ENCODE results near the gene TAS1R1. TPM values are rescaled to one million over a fixed set of nuclear protein-coding genes. Genes with fewer than 3 reads are reported as not detected.

TAS1R1 gene
- total RNA-seq, 1 experiment from 2014 or later: not detected

GRCh38 chr1:6592441-6592840 is 37.3 kb downstream of the TAS1R1 start:
- ATAC-seq (no peak), DNase-seq (ENCODE audit: low read depth, low spot score) (no peak)
- no peak for TF ChIP-seq TCF7L2 (IDR thresholded peaks at IDR 0.05; ENCODE audit: low read depth, low read length)
- Histone ChIP-seq H3K27me3 (ENCODE audit: control insufficient read depth, insufficient read depth, low read length) (no peaks in the 10 kb centered on the region), H3K9me3 (ENCODE audit: control insufficient read depth, insufficient read depth, low read depth, low read length) (no peaks in the 10 kb centered on the region), H3K4me3 (ENCODE audit: low read depth in 2 of 2, low read length in 2 of 2) (no peak overlapping the region), H3K36me3 (ENCODE audit: control insufficient read depth, insufficient read depth, low read length) (peaks cover 2% of the 10 kb centered on the region; the same call in 1 of the 2 replicates), H3K4me1 (ENCODE audit: control insufficient read depth, insufficient read depth, low read length) (peaks cover 4% of the 10 kb centered on the region), H3K27ac (ENCODE audit: low read length) (no peak overlapping the region)
- intact Hi-C loops (cut with micrococcal nuclease; ENCODE audit: unreplicated experiment): no loop called here
- CTCF ChIA-PET: no interaction called here
- POLR2A ChIA-PET: interaction anchor here (0.6 kb wide), 1 partner anchor 13 kb away, joined by 3 read pairs; the partner anchor contains the start of gene ZBTB48
- BruUV-seq (replicated peaks): no TSS peak
- in situ Hi-C loops (cut with HindIII; ENCODE audit: low pct_unique_long_range_greater_than_20kb, low sequenced_read_pairs): no loop called here

DNA sequence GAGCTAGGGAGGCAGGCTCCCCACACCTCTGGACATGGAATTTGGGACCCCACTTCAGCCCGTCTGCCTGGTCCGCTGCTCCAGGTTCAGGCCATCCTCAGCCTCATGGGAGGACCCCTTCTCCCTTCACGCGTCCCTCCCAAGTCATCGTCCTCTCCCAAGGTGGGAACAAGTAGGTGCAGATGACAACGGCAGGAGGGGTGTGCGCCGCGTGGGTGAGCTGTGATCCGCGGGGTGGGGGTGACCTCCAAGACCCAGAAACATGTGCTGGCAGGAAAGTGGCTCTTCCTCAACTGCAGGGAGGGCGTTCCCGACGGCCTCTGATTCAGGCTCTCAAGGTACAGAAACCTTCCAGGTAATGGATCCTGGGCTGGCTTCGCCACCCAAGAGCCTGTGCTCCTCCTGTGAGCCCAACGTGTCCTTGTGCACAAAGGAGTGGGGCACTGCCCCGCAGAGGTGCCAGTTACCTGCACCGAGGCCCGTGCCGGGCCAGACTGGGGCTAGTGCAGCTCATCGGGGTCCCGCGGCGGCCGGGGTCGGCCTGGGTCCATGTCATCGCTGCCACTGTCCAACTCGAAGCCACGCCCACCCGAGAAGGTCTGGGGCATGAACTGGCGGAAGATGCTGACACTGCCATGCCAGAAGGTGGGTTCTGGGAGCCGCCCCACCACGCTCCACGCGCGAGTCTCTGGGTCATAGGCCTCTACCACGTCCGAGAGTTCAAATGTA is 37.9 kb downstream of the TAS1R1 start:
- DNase-seq (ENCODE audit: low read depth, low spot score) (no peak), ATAC-seq (no peak)
- intact Hi-C loops (cut with micrococcal nuclease; ENCODE audit: unreplicated experiment): no loop called here
- Histone ChIP-seq H3K9me3 (ENCODE audit: control insufficient read depth, insufficient read depth, low read depth, low read length) (no peaks in the 10 kb centered on the region), H3K36me3 (ENCODE audit: control insufficient read depth, insufficient read depth, low read length) (peaks cover 2% of the 10 kb centered on the region; the same call in 1 of the 2 replicates), H3K4me3 (ENCODE audit: low read depth in 2 of 2, low read length in 2 of 2) (no peak overlapping the region), H3K27ac (ENCODE audit: low read length) (no peak overlapping the region), H3K27me3 (ENCODE audit: control insufficient read depth, insufficient read depth, low read length) (no peaks in the 10 kb centered on the region), H3K4me1 (ENCODE audit: control insufficient read depth, insufficient read depth, low read length) (peaks cover 8% of the 10 kb centered on the region)
- ChIA-PET POLR2A (interaction anchor here (0.6 kb wide), 1 partner anchor 27 kb away, joined by 9 read pairs; no protein-coding TSS in a partner anchor), CTCF (no interaction called here)
- no peak for TF ChIP-seq SIN3A (IDR thresholded peaks at IDR 0.05; ENCODE audit: borderline replicate concordance, insufficient read depth, low read depth, low read length)
- TF ChIP-seq POLR2AphosphoS5 (IDR thresholded peaks at IDR 0.05; ENCODE audit: low read depth, low read length): no peak
- no peak for TF ChIP-seq REST (IDR thresholded peaks at IDR 0.05; ENCODE audit: insufficient read depth in 1 of 2, low read depth in 2 of 2, low read length in 1 of 2)
- TF ChIP-seq CTCF (IDR thresholded peaks at IDR 0.05): no peak
- TF ChIP-seq TCF7L2 (IDR thresholded peaks at IDR 0.05; ENCODE audit: low read depth, low read length): no peak
- no TSS peak for BruUV-seq (replicated peaks)
- in situ Hi-C loops (cut with HindIII; ENCODE audit: low pct_unique_long_range_greater_than_20kb, low sequenced_read_pairs): no loop called here

GRCh38 chr1:6593810-6594209 is 38.7 kb downstream of the TAS1R1 start:
- H3K27ac ChIP-seq (ENCODE audit: low read length): no peak overlapping the region
- intact Hi-C loops (cut with micrococcal nuclease; ENCODE audit: unreplicated experiment) (no loop called here), in situ Hi-C loops (cut with HindIII; ENCODE audit: low pct_unique_long_range_greater_than_20kb, low sequenced_read_pairs) (no loop called here)
- H3K27me3 ChIP-seq (ENCODE audit: control insufficient read depth, insufficient read depth, low read length): no peaks in the 10 kb centered on the region
- TF ChIP-seq POLR2AphosphoS5 (IDR thresholded peaks at IDR 0.05; ENCODE audit: low read depth, low read length) (no peak), SIN3A (IDR thresholded peaks at IDR 0.05; ENCODE audit: borderline replicate concordance, insufficient read depth, low read depth, low read length) (no peak), TCF7L2 (IDR thresholded peaks at IDR 0.05; ENCODE audit: low read depth, low read length) (no peak), CTCF (IDR thresholded peaks at IDR 0.05) (no peak), REST (IDR thresholded peaks at IDR 0.05; ENCODE audit: insufficient read depth in 1 of 2, low read depth in 2 of 2, low read length in 1 of 2) (no peak)
- CTCF ChIA-PET: no interaction called here
- no peak for DNase-seq (ENCODE audit: low read depth, low spot score)
- POLR2A ChIA-PET: no interaction called here
- no peaks in the 10 kb centered on the region for H3K9me3 ChIP-seq (ENCODE audit: control insufficient read depth, insufficient read depth, low read depth, low read length)
- no TSS peak for BruUV-seq (replicated peaks)
- no peak for ATAC-seq
- peaks cover 2% of the 10 kb centered on the region; the same call in 1 of the 2 replicates for H3K36me3 ChIP-seq (ENCODE audit: control insufficient read depth, insufficient read depth, low read length)
- no peak overlapping the region for H3K4me3 ChIP-seq (ENCODE audit: low read depth in 2 of 2, low read length in 2 of 2)
- H3K4me1 ChIP-seq (ENCODE audit: control insufficient read depth, insufficient read depth, low read length): peaks cover 8% of the 10 kb centered on the region

Data from Panc1 (cell line).